Vagina (tissue), 2 donors: ENCODE measurements around the gene BIRC7. TPM values are rescaled to one million over a fixed set of nuclear protein-coding genes. Genes with fewer than 3 reads are reported as not detected.

Source experiments
- DNase-seq, 2 donors: peaks; one replicate each; pipeline ENCODE4 v3.0.0-alpha.2; 2017; ENCODE audit errors: extremely low spot score in 2 of 2
- H3K27ac ChIP-seq: fragments of 200-600 bp; sonication (generic); one replicate; pipeline ENCODE4 v1.5.1; 2019
- H3K27me3 ChIP-seq: fragments of 200-600 bp; sonication (generic); one replicate; pipeline ENCODE4 v1.5.1; 2019
- H3K36me3 ChIP-seq, 2 donors: fragments of 200-600 bp; sonication (generic); one replicate each; pipeline ENCODE4 v1.5.1; 2017 to 2019
- H3K4me1 ChIP-seq: fragments of 200-600 bp; sonication (generic); one replicate; pipeline ENCODE4 v1.5.1; 2019
- H3K4me3 ChIP-seq, 2 donors: fragments of 200-600 bp; sonication (generic); 1 replicate in 1 of 2; 2 replicates in 1 of 2; pipeline ENCODE4 v1.5.1; 2016 to 2019
- H3K9me3 ChIP-seq: fragments of 200-600 bp; sonication (generic); one replicate; pipeline ENCODE4 v1.5.1; 2019
- POLR2A ChIP-seq, 2 donors: fragments of 450-650 bp; IDR thresholded peaks; one replicate each; pipeline ENCODE4 v1.6.1; 2017; ENCODE audit warnings: antibody characterized with exemption in 2 of 2, mild to moderate bottlenecking in 2 of 2, moderate library complexity in 2 of 2
- POLR2AphosphoS5 ChIP-seq, 2 donors: sonication (generic); formaldehyde crosslinking; IDR thresholded peaks; one replicate each; pipeline ENCODE4 v1.9.0; 2017; ENCODE audit warnings: antibody characterized with exemption in 2 of 2, mild to moderate bottlenecking in 2 of 2, low read depth in 1 of 2; ENCODE audit not compliant: insufficient read depth in 1 of 2
- intact Hi-C: fragments of 100-400 bp; cut with DNase I; formaldehyde crosslinking; loops from one replicate; pipeline ENCODE4 v1.15.1; 2023
- total RNA-seq: library from RNA; depleted of rRNA; stranded (reverse); fragments of >200 nt; gene quantifications from one replicate; pipeline ENCODE4 v1.2.3, GENCODE V29; 2016
- TF ChIP-seq, protein P1 (sequence below), 3 experiments: fragments of 450-650 bp in 2 of 3; fragments of 200-600 bp in 1 of 3; sonication (generic) in 1 of 3; IDR thresholded peaks; one replicate each; pipeline ENCODE4 v1.5.1; 2017 to 2019; ENCODE audit warnings: antibody characterized with exemption in 3 of 3, mild to moderate bottlenecking in 2 of 3, moderate library complexity in 2 of 3

BIRC7 gene
- total RNA-seq, 1 donor from 2014 or later = 2.7 TPM

GRCh38 chr20:63217706-63218105 is 18.0 kb upstream of the BIRC7 start:
- DNase-seq = no peak
- intact Hi-C loops = no loop called here
- TF ChIP-seq, protein P1, sequence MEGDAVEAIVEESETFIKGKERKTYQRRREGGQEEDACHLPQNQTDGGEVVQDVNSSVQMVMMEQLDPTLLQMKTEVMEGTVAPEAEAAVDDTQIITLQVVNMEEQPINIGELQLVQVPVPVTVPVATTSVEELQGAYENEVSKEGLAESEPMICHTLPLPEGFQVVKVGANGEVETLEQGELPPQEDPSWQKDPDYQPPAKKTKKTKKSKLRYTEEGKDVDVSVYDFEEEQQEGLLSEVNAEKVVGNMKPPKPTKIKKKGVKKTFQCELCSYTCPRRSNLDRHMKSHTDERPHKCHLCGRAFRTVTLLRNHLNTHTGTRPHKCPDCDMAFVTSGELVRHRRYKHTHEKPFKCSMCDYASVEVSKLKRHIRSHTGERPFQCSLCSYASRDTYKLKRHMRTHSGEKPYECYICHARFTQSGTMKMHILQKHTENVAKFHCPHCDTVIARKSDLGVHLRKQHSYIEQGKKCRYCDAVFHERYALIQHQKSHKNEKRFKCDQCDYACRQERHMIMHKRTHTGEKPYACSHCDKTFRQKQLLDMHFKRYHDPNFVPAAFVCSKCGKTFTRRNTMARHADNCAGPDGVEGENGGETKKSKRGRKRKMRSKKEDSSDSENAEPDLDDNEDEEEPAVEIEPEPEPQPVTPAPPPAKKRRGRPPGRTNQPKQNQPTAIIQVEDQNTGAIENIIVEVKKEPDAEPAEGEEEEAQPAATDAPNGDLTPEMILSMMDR (IDR thresholded peaks at IDR 0.05) = no peak
- TF ChIP-seq POLR2A (IDR thresholded peaks at IDR 0.05) (no peak), POLR2AphosphoS5 (IDR thresholded peaks at IDR 0.05; ENCODE audit: insufficient read depth in 1 of 2, low read depth in 1 of 2) (no peak)

GRCh38 chr20:63218701-63219446 is 16.8 kb upstream of the BIRC7 start:
- Histone ChIP-seq H3K9me3 (no peaks in the 10 kb centered on the region), H3K27me3 (no peaks in the 10 kb centered on the region), H3K4me1 (peaks cover 23% of the 10 kb centered on the region), H3K4me3 (no peak overlapping the region), H3K27ac (no peak overlapping the region), H3K36me3 (peaks cover 0 to 11% of the 10 kb centered on the region in 2 donors)
- TF ChIP-seq, protein P1 (IDR thresholded peaks at IDR 0.05) = no peak
- TF ChIP-seq POLR2A (IDR thresholded peaks at IDR 0.05) (no peak), POLR2AphosphoS5 (IDR thresholded peaks at IDR 0.05; ENCODE audit: insufficient read depth in 1 of 2, low read depth in 1 of 2) (no peak)
- intact Hi-C loops = no loop called here
- no peak for DNase-seq

More at GRCh38 chr20:63217706-63218105, 18.0 kb upstream of the BIRC7 start:
- H3K4me3 ChIP-seq = no peak overlapping the region
- no peak overlapping the region for H3K27ac ChIP-seq
- no peaks in the 10 kb centered on the region for H3K27me3 ChIP-seq
- H3K36me3 ChIP-seq = peaks cover 0 to 22% of the 10 kb centered on the region in 2 donors
- no peaks in the 10 kb centered on the region for H3K9me3 ChIP-seq
- peaks cover 34% of the 10 kb centered on the region for H3K4me1 ChIP-seq

DNA sequence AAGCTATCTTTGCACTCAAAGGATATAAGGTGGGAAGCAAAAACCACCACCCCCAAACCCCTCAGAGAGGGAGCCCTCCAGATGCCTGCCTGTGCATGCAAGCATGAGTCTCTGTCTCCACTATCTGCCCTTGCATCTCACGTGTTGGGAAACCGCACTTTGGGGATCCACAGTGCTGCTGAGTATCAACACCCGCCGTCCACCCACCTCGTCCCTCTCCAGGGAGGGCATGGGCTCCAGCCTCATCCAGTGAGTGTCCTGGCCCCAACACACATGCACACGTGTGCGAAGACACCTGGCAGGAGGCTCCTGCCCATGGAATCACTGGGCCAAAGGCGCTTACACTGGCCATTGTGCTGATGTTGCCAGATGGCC is 16.3 kb upstream of the BIRC7 start:
- Histone ChIP-seq H3K9me3 (no peaks in the 10 kb centered on the region), H3K4me3 (no peak overlapping the region), H3K4me1 (peaks cover 17% of the 10 kb centered on the region), H3K27ac (no peak overlapping the region), H3K27me3 (no peaks in the 10 kb centered on the region), H3K36me3 (peaks cover 0 to 5% of the 10 kb centered on the region in 2 donors)
- intact Hi-C loops = no loop called here
- TF ChIP-seq POLR2AphosphoS5 (IDR thresholded peaks at IDR 0.05; ENCODE audit: insufficient read depth in 1 of 2, low read depth in 1 of 2) (no peak), POLR2A (IDR thresholded peaks at IDR 0.05) (no peak)
- TF ChIP-seq, protein P1 (IDR thresholded peaks at IDR 0.05) = no peak
- DNase-seq = no peak

- no peak overlapping the region for H3K27ac ChIP-seq
- no peaks in the 10 kb centered on the region for H3K36me3 ChIP-seq
- no peaks in the 10 kb centered on the region for H3K27me3 ChIP-seq
- TF ChIP-seq, protein P1 (IDR thresholded peaks at IDR 0.05) = no peak
- TF ChIP-seq POLR2A (IDR thresholded peaks at IDR 0.05) (no peak), POLR2AphosphoS5 (IDR thresholded peaks at IDR 0.05; ENCODE audit: insufficient read depth in 1 of 2, low read depth in 1 of 2) (no peak)
- no peak for DNase-seq
- H3K4me3 ChIP-seq = no peak overlapping the region
- intact Hi-C loops = no loop called here
- no peaks in the 10 kb centered on the region for H3K9me3 ChIP-seq
- peaks cover 11% of the 10 kb centered on the region for H3K4me1 ChIP-seq
These were observed 15.7 kb upstream of the BIRC7 start for GRCh38 chr20:63219866-63220521.
